Fibroblast of pulmonary artery (primary cell): ENCODE data around the gene SAMD1.

ENCODE experiments used
- DNase-seq: peaks from one replicate; pipeline ENCODE4 v3.0.0-alpha.2; 2010; ENCODE audit warnings: low read depth
- H3K4me3 ChIP-seq: replicated peaks from 2 replicates; pipeline ENCODE4 v1.5.1; 2011; ENCODE audit warnings: low read depth, mild to moderate bottlenecking, control low read depth, low read length, moderate library complexity
- CTCF ChIP-seq: IDR thresholded peaks from 2 replicates; pipeline ENCODE4 v1.5.1; 2011; ENCODE audit warnings: mild to moderate bottlenecking, control low read depth, low read length, inconsistent platforms; ENCODE audit errors: missing control alignments

SAMD1 gene

GRCh38 chr19:14091081-14091812 is 696 bp upstream of the SAMD1 start:
- peak; percentile 70 for DNase-seq

GRCh38 chr19:14089662-14090508 is 666 bp downstream of the SAMD1 start:
- DNase-seq, result peak; percentile 67
- no peak for TF ChIP-seq CTCF
- peak overlapping the region; percentile 75 for H3K4me3 ChIP-seq

More at GRCh38 chr19:14091081-14091812, 696 bp upstream of the SAMD1 start:
- H3K4me3 ChIP-seq, result peak overlapping the region; percentile 75
- peak; percentile 18 for TF ChIP-seq CTCF

- H3K4me3 ChIP-seq, result peak overlapping the region; percentile 75
- peak; percentile 43 for DNase-seq
- no peak for TF ChIP-seq CTCF
Observed at GRCh38 chr19:14089412-14089661, 1.2 kb downstream of the SAMD1 start.

- TF ChIP-seq CTCF, result no peak
- DNase-seq, result no peak
- peak overlapping the region; percentile 75 for H3K4me3 ChIP-seq
Observed at GRCh38 chr19:14088634-14089411, 1.7 kb downstream of the SAMD1 start.

- TF ChIP-seq CTCF, result no peak
- DNase-seq, result no peak
- no peak overlapping the region for H3K4me3 ChIP-seq
Observed at GRCh38 chr19:14086098-14086497, 4.5 kb downstream of the SAMD1 start.

- no peak for DNase-seq
- no peak for TF ChIP-seq CTCF
- H3K4me3 ChIP-seq, result no peak within 1 kb of the TSS
Observed at GRCh38 chr19:14085309-14085995, 5.1 kb downstream of the SAMD1 start, which contains the start of gene C19orf67. TSS of gene C19orf67 (minus strand) at chr19:14085783. CDS start at chr19:14085627, 156 bp downstream.
